Smooth muscle cell (in vitro differentiated cells): ENCODE measurements around the gene LMF1. TPM values are rescaled to one million over a fixed set of nuclear protein-coding genes. Genes with fewer than 3 reads are reported as not detected.

ENCODE experiments used
- DNase-seq: peaks from one replicate; lab custom pipeline; 2025; ENCODE audit not compliant: unreplicated experiment; lab: John Stamatoyannopoulos, UW
- H2AFZ ChIP-seq: fragments of 200-600 bp; sonication (generic); 2 replicates; pipeline ENCODE4 v1.6.0; 2016; ENCODE audit warnings: antibody characterized with exemption, low read depth, mild to moderate bottlenecking
- H3F3A ChIP-seq: fragments of 200-600 bp; sonication (generic); 2 replicates; pipeline ENCODE4 v1.6.0; 2017; ENCODE audit warnings: antibody characterized with exemption, low read depth
- H3K27ac ChIP-seq: fragments of 200-600 bp; sonication (generic); 2 replicates; pipeline ENCODE4 v1.5.1; 2016; ENCODE audit warnings: low read depth, mild to moderate bottlenecking
- H3K27me3 ChIP-seq: fragments of 200-600 bp; sonication (generic); 2 replicates; pipeline ENCODE4 v1.6.1; 2016; ENCODE audit warnings: low read depth, mild to moderate bottlenecking
- H3K36me3 ChIP-seq: fragments of 200-600 bp; sonication (generic); 2 replicates; pipeline ENCODE4 v1.5.1; 2016; ENCODE audit warnings: low read depth
- H3K4me1 ChIP-seq: fragments of 200-600 bp; sonication (generic); 2 replicates; pipeline ENCODE4 v1.5.1; 2016; ENCODE audit warnings: low read depth
- H3K4me2 ChIP-seq: fragments of 200-600 bp; sonication (generic); 2 replicates; pipeline ENCODE4 v1.6.0; 2016; ENCODE audit warnings: mild to moderate bottlenecking
- H3K4me3 ChIP-seq: fragments of 200-600 bp; sonication (generic); 2 replicates; pipeline ENCODE4 v1.5.1; 2016; ENCODE audit warnings: mild to moderate bottlenecking
- H3K79me2 ChIP-seq: fragments of 200-600 bp; sonication (generic); 2 replicates; pipeline ENCODE4 v1.6.0; 2016; ENCODE audit warnings: low read depth, mild to moderate bottlenecking
- H3K9ac ChIP-seq: fragments of 200-600 bp; sonication (generic); 2 replicates; pipeline ENCODE4 v1.6.0; 2016; ENCODE audit warnings: low read depth
- H3K9me3 ChIP-seq: fragments of 200-600 bp; sonication (generic); replicated peaks from 2 replicates; pipeline ENCODE4 v1.5.1; 2016; ENCODE audit warnings: low read depth
- H4K20me1 ChIP-seq: fragments of 200-600 bp; sonication (generic); 2 replicates; pipeline ENCODE4 v1.6.0; 2016; ENCODE audit warnings: low read depth
- CTCF ChIP-seq: fragments of 200-600 bp; sonication (generic); IDR thresholded peaks from 2 replicates; pipeline ENCODE4 v1.5.1; 2017; ENCODE audit warnings: borderline replicate concordance, mild to moderate bottlenecking, antibody characterized with exemption; ENCODE audit not compliant: insufficient read depth, poor library complexity, severe bottlenecking
- WGBS: methylation state at CpG from one replicate; pipeline ENCODE4 v1.1.7; 2016; ENCODE audit warnings: low lambda C conversion rate; 5-methylcytosine and 5-hydroxymethylcytosine counted together
- polyA plus RNA-seq: library from polyadenylated mRNA; unstranded; fragments of >200 nt; fragmentation: Nextera tagmentation; extraction: Ambion mirVana; gene quantifications from 2 replicates; pipeline ENCODE4 v1.2.1, GENCODE V29; 2016
- total RNA-seq: library from RNA; depleted of rRNA; stranded (reverse); fragments of >200 nt; gene quantifications from 2 replicates; pipeline ENCODE4 v1.2.3, GENCODE V29; 2014

Gene LMF1
- total and polyA plus RNA-seq, 2 experiments from 2014 or later, result 25.3 to 29.8 TPM

- Histone ChIP-seq H3K4me2 (no peak overlapping the region), H3K4me1 (no peaks in the 10 kb centered on the region), H3K36me3 (no peaks in the 10 kb centered on the region), H2AFZ (no peak overlapping the region), H3K79me2 (no peaks in the 10 kb centered on the region), H3F3A (no peaks in the 10 kb centered on the region), H4K20me1 (no peaks in the 10 kb centered on the region), H3K9me3 (no peaks in the 10 kb centered on the region), H3K9ac (no peak overlapping the region), H3K27me3 (no peaks in the 10 kb centered on the region), H3K27ac (no peak overlapping the region), H3K4me3 (no peak overlapping the region)
- no peak for DNase-seq
- 89% methylated on average over 35 of the region's 35 CpGs for WGBS
- no peak for TF ChIP-seq CTCF
Observed at GRCh38 chr16:988471-989353, 17.9 kb upstream of the LMF1 start.

- H3K4me1 ChIP-seq, result peaks cover 2% of the 10 kb centered on the region
- no peak overlapping the region for H2AFZ ChIP-seq
- H3K4me3 ChIP-seq, result no peak overlapping the region
- H3K27ac ChIP-seq, result no peak overlapping the region
- H3K79me2 ChIP-seq, result no peaks in the 10 kb centered on the region
- 93% methylated on average over 16 of the region's 17 CpGs for WGBS
- no peaks in the 10 kb centered on the region for H3K9me3 ChIP-seq
- H3K4me2 ChIP-seq, result no peak overlapping the region
- DNase-seq, result no peak
- no peak overlapping the region for H3K9ac ChIP-seq
- TF ChIP-seq CTCF, result no peak
- H3K36me3 ChIP-seq, result no peaks in the 10 kb centered on the region
- H3F3A ChIP-seq, result no peaks in the 10 kb centered on the region
- H3K27me3 ChIP-seq, result no peaks in the 10 kb centered on the region
- no peaks in the 10 kb centered on the region for H4K20me1 ChIP-seq
Observed at GRCh38 chr16:987906-988305, 17.1 kb upstream of the LMF1 start.

GRCh38 chr16:986925-987582 is 16.3 kb upstream of the LMF1 start:
- DNase-seq, result no peak
- TF ChIP-seq CTCF, result no peak
- H3K36me3 ChIP-seq, result no peaks in the 10 kb centered on the region
- no peak overlapping the region for H3K27ac ChIP-seq
- peaks cover 5% of the 10 kb centered on the region for H3K4me1 ChIP-seq
- H3K4me2 ChIP-seq, result no peak overlapping the region
- H3K9ac ChIP-seq, result no peak overlapping the region
- peaks cover 4% of the 10 kb centered on the region for H3K27me3 ChIP-seq
- WGBS, result 95% methylated on average over 42 of the region's 44 CpGs
- H4K20me1 ChIP-seq, result no peaks in the 10 kb centered on the region
- H2AFZ ChIP-seq, result no peak overlapping the region
- H3K9me3 ChIP-seq, result no peaks in the 10 kb centered on the region
- H3K4me3 ChIP-seq, result no peak overlapping the region
- no peaks in the 10 kb centered on the region for H3F3A ChIP-seq
- H3K79me2 ChIP-seq, result no peaks in the 10 kb centered on the region

GRCh38 chr16:986411-986810 is 15.6 kb upstream of the LMF1 start:
- no peak overlapping the region for H3K4me3 ChIP-seq
- DNase-seq, result no peak
- H3K27me3 ChIP-seq, result peaks cover 7% of the 10 kb centered on the region
- 92% methylated on average over 8 of the region's 8 CpGs for WGBS
- no peak overlapping the region for H3K4me2 ChIP-seq
- H3F3A ChIP-seq, result no peaks in the 10 kb centered on the region
- no peak for TF ChIP-seq CTCF
- H2AFZ ChIP-seq, result no peak overlapping the region
- no peaks in the 10 kb centered on the region for H3K36me3 ChIP-seq
- H3K4me1 ChIP-seq, result peaks cover 5% of the 10 kb centered on the region
- H3K9me3 ChIP-seq, result no peaks in the 10 kb centered on the region
- H3K27ac ChIP-seq, result no peak overlapping the region
- no peaks in the 10 kb centered on the region for H3K79me2 ChIP-seq
- H3K9ac ChIP-seq, result no peak overlapping the region
- H4K20me1 ChIP-seq, result no peaks in the 10 kb centered on the region
